HL-60 (cell line): ENCODE data around the gene ZNF627.

Experiments used
- CTCF ChIP-seq: IDR thresholded peaks from one replicate; pipeline ENCODE4 v1.5.1; 2011; ENCODE audit warnings: low read length, control low read depth, inconsistent platforms; ENCODE audit not compliant: insufficient read depth
- GABPA ChIP-seq: IDR thresholded peaks from 2 replicates; pipeline ENCODE4 v1.6.1; 2012; ENCODE audit warnings: low read depth
- POLR2AphosphoS5 ChIP-seq: IDR thresholded peaks from 2 replicates; pipeline ENCODE4 v1.6.1; 2012; ENCODE audit warnings: low read depth
- REST ChIP-seq: IDR thresholded peaks from 2 replicates; pipeline ENCODE4 v1.6.1; 2012; ENCODE audit warnings: low read depth; ENCODE audit not compliant: insufficient replicate concordance

- no peak for TF ChIP-seq CTCF
- no peak for TF ChIP-seq REST
- no peak for TF ChIP-seq GABPA
- no peak for TF ChIP-seq POLR2AphosphoS5
Measured at GRCh38 chr19:11657307-11657706, 60.0 kb downstream of the ZNF627 start.
